HG02938 (cell line): ENCODE measurements around the gene TASP1.
"Not testable (repeated sequence)": the region's sequence is repeated elsewhere in the genome, so short reads cannot be mapped to it uniquely, and the experiment has no call there.

Source experiments
- ATAC-seq: cut with Tn5 transposase; IDR thresholded peaks from one replicate; pipeline ENCODE4 v1.9.1; 2021; ENCODE audit warnings: mild to moderate bottlenecking, moderate library complexity; ENCODE audit not compliant: unreplicated experiment

TASP1 gene

GRCh38 chr20:13507646-13508045 is 131.1 kb downstream of the TASP1 start:
- ATAC-seq: no peak

- ATAC-seq: no peak
These were observed 137.2 kb downstream of the TASP1 start for GRCh38 chr20:13501500-13501899.

GRCh38 chr20:13494019-13494418 is 144.7 kb downstream of the TASP1 start:
- no peak for ATAC-seq

DNA sequence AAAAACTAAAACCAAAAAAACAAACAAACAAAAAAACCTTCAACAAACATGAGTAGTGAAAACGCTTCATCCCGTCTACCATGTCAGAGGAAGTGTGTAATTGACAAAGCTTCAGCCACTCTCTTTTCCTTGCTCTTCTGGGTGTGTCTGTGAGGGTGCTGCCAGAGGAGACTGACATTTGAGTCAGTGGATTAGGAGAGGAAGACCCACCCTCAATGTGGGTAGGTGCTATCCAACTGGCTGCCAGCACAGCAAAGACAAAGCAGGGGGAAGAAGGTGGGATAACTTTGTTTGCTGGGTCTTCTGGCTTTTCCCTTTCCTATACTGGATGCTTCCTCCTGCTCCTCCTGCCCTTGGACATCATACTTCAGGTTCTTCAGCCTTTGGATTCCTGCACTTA is 145.6 kb downstream of the TASP1 start:
- no peak for ATAC-seq

DNA sequence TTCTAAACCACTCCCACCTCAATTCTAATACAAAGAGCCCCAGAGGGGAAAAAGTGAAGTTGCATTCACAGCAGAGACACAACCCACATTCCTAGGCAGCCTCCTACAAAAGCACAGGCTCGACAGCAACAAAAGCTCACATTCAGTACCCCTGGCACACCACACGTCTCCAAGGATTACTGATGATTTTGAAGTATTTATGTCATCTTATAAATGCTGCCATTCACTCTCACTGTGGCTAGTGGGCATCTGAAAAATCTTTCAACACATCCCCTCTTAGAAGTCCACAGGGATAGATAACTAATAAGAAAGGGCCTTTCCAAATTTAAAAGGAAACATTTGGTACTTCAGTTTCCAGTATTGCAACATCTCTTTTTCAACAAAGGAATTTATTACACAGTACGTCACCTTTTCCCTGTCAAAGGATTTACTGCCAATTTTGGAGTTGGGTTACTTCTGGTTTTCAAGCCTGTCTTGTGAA is 146.7 kb downstream of the TASP1 start:
- ATAC-seq: no peak

GRCh38 chr20:13487202-13487601 is 151.5 kb downstream of the TASP1 start:
- ATAC-seq: no peak

DNA sequence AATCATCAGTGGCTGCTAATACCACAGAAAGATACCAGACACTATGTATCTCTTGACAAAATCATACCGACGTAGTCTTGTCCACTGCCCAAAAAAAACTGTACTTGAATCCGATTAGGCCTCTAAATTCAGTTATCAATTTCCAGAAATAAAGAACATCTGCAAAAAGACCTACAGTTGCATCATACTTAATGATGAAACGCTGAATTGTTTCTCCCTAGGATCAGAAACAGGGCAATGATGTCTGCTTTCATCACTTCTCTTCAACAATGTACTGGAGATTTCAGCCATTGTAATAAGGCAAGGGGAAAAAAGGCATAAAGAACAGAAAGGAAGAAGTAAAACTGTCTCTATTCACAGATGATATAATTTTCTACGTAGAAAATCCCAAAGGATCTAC is 152.0 kb downstream of the TASP1 start:
- ATAC-seq: no peak

GRCh38 chr20:13485576-13485975 is 153.2 kb downstream of the TASP1 start:
- no peak for ATAC-seq

DNA sequence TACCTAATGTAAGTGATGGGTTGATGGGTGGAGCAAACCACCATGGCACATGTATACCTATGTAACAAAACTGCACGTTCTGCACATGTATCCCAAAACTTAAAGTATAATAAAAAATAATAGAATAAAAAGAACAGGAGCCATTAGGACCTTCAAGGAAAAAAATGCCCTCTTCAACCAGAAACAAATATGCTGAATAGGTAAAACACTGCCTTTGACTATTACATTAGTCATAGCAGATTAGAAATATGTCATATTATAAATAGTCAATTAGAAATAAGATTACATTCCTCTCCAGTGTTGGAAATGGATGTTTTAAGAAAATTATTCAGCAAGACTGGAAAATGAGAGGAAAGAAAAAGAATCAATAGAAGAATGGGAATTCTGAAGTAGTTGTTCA is 153.7 kb downstream of the TASP1 start:
- not testable (repeated sequence) for ATAC-seq

DNA sequence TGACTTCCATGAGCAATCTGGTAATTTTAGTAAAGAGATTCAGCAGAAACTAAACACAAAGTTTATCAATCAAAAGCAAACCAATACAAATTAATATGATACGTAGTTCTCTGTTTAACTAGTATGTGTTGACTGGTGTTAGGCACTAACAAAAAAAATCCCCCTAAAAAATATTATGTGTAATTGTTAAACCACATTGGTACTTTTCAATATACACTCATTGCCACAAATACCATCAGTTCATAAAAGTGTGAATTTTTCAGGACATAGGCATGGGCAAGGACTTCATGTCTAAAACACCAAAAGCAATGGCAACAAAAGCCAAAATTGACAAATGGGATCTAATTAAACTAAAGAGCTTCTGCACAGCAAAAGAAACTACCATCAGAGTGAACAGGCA is 155.3 kb downstream of the TASP1 start:
- ATAC-seq: not testable (repeated sequence)

- no peak for ATAC-seq
These were observed 160.4 kb downstream of the TASP1 start for GRCh38 chr20:13478366-13478765.

GRCh38 chr20:13474467-13474866 is 164.3 kb downstream of the TASP1 start:
- ATAC-seq: no peak

GRCh38 chr20:13469262-13469661 is 169.5 kb downstream of the TASP1 start:
- ATAC-seq: no peak

DNA sequence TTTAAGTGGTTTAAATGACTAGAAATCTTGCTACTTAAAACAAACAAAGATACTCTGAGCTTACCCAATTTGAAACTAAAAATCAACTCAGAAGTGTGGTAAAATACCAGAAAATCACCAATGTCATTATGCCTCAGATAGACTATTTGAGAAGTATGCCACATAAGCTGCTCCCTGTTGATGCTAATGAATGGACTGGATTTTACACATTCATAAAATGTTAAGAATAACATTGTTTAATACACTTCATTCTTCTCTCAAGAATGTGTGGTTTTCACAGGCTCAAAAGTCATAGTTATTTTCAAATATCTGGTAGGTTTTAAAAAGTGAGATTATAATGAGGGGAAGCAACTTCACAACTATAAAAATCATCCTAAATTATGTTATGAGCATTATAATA is 170.6 kb downstream of the TASP1 start:
- no peak for ATAC-seq

DNA sequence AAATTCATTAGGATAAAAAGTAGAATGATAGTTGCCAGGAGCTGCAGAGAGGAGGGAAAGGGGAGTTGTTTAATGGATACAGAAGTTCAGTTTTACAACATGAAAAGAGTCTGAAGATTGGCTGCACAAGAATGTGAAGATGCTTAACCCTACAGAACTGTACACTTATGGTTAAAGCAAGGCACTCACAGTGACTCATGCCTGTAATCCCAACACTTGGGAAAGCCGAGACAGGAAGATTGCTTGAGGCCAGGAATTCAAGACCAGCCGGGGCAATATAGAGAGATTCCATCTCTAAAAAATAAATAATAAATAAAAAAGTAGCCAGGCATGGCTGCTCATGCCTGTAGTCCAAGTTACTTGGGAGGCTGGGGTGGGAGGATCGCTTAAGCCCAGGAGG is 174.0 kb downstream of the TASP1 start:
- ATAC-seq: no peak

GRCh38 chr20:13461849-13462458 is 176.8 kb downstream of the TASP1 start:
- ATAC-seq: no peak

- peak; percentile 91 for ATAC-seq
These were observed 179.8 kb downstream of the TASP1 start for GRCh38 chr20:13458860-13459451.

GRCh38 chr20:13457487-13457886 is 181.2 kb downstream of the TASP1 start:
- no peak for ATAC-seq

- ATAC-seq: no peak
These were observed 183.0 kb downstream of the TASP1 start for GRCh38 chr20:13455713-13456112.

DNA sequence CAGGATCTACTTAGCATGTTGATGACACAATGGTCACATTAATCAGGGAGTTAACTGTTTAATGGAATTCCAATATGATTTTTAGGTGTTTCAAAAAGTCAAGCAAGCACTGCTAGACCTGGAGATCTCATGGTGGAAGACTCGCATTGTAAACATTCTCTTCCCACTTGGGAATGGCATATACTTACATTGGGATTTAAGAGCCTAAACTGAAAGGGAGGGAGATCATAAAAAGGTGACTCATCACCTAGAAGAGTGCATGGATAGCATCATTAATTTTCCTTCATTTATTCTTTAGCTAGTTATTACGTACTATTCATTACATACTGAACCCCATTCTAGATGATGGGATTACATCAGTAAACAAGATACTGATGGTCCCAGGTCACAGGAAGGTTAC is 185.4 kb downstream of the TASP1 start:
- ATAC-seq: no peak

- ATAC-seq: no peak
These were observed 186.1 kb downstream of the TASP1 start for GRCh38 chr20:13452470-13453124.

DNA sequence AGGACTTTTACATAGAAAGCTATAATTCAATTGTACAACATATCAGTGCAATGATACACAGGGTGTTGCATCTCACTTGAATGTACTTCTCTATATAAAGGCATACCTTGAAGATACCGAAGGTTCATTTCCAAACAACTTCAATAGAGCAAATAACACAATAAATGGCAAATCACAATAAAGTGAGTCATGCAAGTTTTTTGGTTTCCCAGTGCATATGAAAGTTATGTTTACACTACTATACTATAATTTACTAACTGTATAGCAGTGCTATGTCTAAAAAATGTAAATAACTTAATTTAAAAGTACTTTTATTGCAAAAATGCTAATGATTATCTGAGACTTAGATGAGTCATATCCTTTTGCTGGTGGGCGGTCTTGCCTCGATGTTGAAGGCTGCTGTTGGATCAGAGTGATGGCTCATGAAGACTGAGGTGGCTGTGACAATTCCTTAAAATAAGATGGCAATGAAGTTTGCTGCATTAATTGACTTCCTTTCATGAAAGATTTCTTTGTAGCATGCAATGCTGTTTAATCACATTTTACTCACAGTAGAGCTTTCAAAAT is 188.8 kb downstream of the TASP1 start:
- ATAC-seq: no peak
